Thymus (tissue), 11 donors: ENCODE measurements around the gene ARHGAP9. TPM values are rescaled to one million over a fixed set of nuclear protein-coding genes. Genes with fewer than 3 reads are reported as not detected.
"Not testable (repeated sequence)": the region's sequence is repeated elsewhere in the genome, so short reads cannot be mapped to it uniquely, and the experiment has no call there.

Experiments used
- DNase-seq, 9 donors: peaks; one replicate each; pipeline ENCODE4 v3.0.0-alpha.2; 2013; ENCODE audit warnings: low spot score in 9 of 9, low read depth in 6 of 9, missing footprints in 1 of 9
- H3K27ac ChIP-seq, 2 donors: one replicate each; pipeline ENCODE4 v1.5.1; 2013; ENCODE audit warnings: control low read depth in 1 of 2, low read depth in 1 of 2, low read length in 1 of 2, mild to moderate bottlenecking in 1 of 2, moderate library complexity in 1 of 2
- H3K27me3 ChIP-seq, 2 donors: one replicate each; pipeline ENCODE4 v1.5.1; 2013; ENCODE audit warnings: low read length in 1 of 2; ENCODE audit not compliant: control insufficient read depth in 2 of 2, insufficient read depth in 1 of 2
- H3K36me3 ChIP-seq, 2 donors: one replicate each; pipeline ENCODE4 v1.5.1; 2013; ENCODE audit warnings: low read length in 1 of 2, mild to moderate bottlenecking in 1 of 2, moderate library complexity in 1 of 2; ENCODE audit not compliant: control insufficient read depth in 2 of 2, insufficient read depth in 2 of 2
- H3K4me1 ChIP-seq, 2 donors: one replicate each; pipeline ENCODE4 v1.5.1; 2013; ENCODE audit warnings: low read length in 2 of 2; ENCODE audit not compliant: control insufficient read depth in 2 of 2, insufficient read depth in 2 of 2
- H3K4me3 ChIP-seq, 2 donors: one replicate each; pipeline ENCODE4 v1.5.1; 2013; ENCODE audit warnings: low read length in 2 of 2, control low read depth in 1 of 2, mild to moderate bottlenecking in 1 of 2
- H3K9me3 ChIP-seq, 2 donors: one replicate each; pipeline ENCODE4 v1.5.1; 2013; ENCODE audit warnings: low read length in 1 of 2, mild to moderate bottlenecking in 1 of 2; ENCODE audit not compliant: control insufficient read depth in 2 of 2, insufficient read depth in 1 of 2
- WGBS: extraction: QIAGEN DNeasy Blood & Tissue Kit; methylation state at CpG from one replicate; pipeline ENCODE4 v1.1.7; 2013; 5-methylcytosine and 5-hydroxymethylcytosine counted together
- polyA plus RNA-seq: library from polyadenylated mRNA; stranded (reverse); fragments of 200-250 nt; gene quantifications from one replicate; pipeline ENCODE4 v1.2.3, GENCODE V29; 2013
- total RNA-seq: library from RNA; stranded (reverse); fragments of 120-200 nt; gene quantifications from one replicate; pipeline ENCODE4 v1.2.4, GENCODE V29; 2013
- donor health status: healthy.

Gene ARHGAP9
- total and polyA plus RNA-seq, 2 donors, result 71.1 to 165 TPM

GRCh38 chr12:57513677-57514076, 34.0 kb upstream of the ARHGAP9 start:
- peaks cover 76 to 87% of the 10 kb centered on the region in 2 donors for H3K36me3 ChIP-seq
- not testable (repeated sequence) for H3K27me3 ChIP-seq, H3K4me3 ChIP-seq, H3K4me1 ChIP-seq, DNase-seq, H3K9me3 ChIP-seq, H3K27ac ChIP-seq
- WGBS, result 98% methylated on average over 6 of the region's 6 CpGs

- no peaks in the 10 kb centered on the region for H3K27me3 ChIP-seq
- peaks cover 75 to 85% of the 10 kb centered on the region in 2 donors for H3K36me3 ChIP-seq
- 96% methylated on average over 5 of the region's 5 CpGs for WGBS
- H3K4me3 ChIP-seq, result no peak overlapping the region
- H3K27ac ChIP-seq, result no peak overlapping the region
- H3K4me1 ChIP-seq, result peaks cover 0 to 3% of the 10 kb centered on the region in 2 donors
- H3K9me3 ChIP-seq, result peaks cover 0 to 3% of the 10 kb centered on the region in 2 donors
- DNase-seq, result no peak
Observed at GRCh38 chr12:57513266-57513665, 33.6 kb upstream of the ARHGAP9 start.

- Histone ChIP-seq H3K27me3 (no peaks in the 10 kb centered on the region), H3K4me1 (no peaks in the 10 kb centered on the region), H3K27ac (no peak overlapping the region), H3K4me3 (no peak overlapping the region), H3K36me3 (peaks cover 73 to 79% of the 10 kb centered on the region in 2 donors), H3K9me3 (peaks cover 0 to 3% of the 10 kb centered on the region in 2 donors)
- DNase-seq, result no peak
- 98% methylated on average over 6 of the region's 6 CpGs for WGBS
Observed at GRCh38 chr12:57512665-57513064, 33.0 kb upstream of the ARHGAP9 start.

- Histone ChIP-seq H3K27me3 (no peaks in the 10 kb centered on the region), H3K9me3 (peaks cover 0 to 2% of the 10 kb centered on the region in 2 donors), H3K4me1 (no peaks in the 10 kb centered on the region), H3K36me3 (peaks cover 65 to 70% of the 10 kb centered on the region in 2 donors), H3K4me3 (no peak overlapping the region), H3K27ac (no peak overlapping the region)
- 97% methylated on average over 7 of the region's 7 CpGs for WGBS
- no peak for DNase-seq
Observed at GRCh38 chr12:57511588-57512325, 32.1 kb upstream of the ARHGAP9 start.

- H3K9me3 ChIP-seq, result no peaks in the 10 kb centered on the region
- no peak for DNase-seq
- no peak overlapping the region for H3K27ac ChIP-seq
- WGBS, result 99% methylated on average over 4 of the region's 4 CpGs
- no peak overlapping the region for H3K4me3 ChIP-seq
- no peaks in the 10 kb centered on the region for H3K27me3 ChIP-seq
- peaks cover 64 to 69% of the 10 kb centered on the region in 2 donors for H3K36me3 ChIP-seq
- H3K4me1 ChIP-seq, result no peaks in the 10 kb centered on the region
Observed at GRCh38 chr12:57511161-57511560, 31.5 kb upstream of the ARHGAP9 start.

GRCh38 chr12:57507796-57508195, 28.1 kb upstream of the ARHGAP9 start:
- peaks cover 64 to 70% of the 10 kb centered on the region in 2 donors for H3K36me3 ChIP-seq
- not testable (repeated sequence) for H3K4me1 ChIP-seq, H3K27me3 ChIP-seq, H3K9me3 ChIP-seq, H3K27ac ChIP-seq, H3K4me3 ChIP-seq, DNase-seq
- WGBS, result over 99% methylated on average over 25 of the region's 28 CpGs

- not testable (repeated sequence) for H3K4me3 ChIP-seq, H3K4me1 ChIP-seq, DNase-seq, H3K27ac ChIP-seq, H3K9me3 ChIP-seq, H3K27me3 ChIP-seq
- 93% methylated on average over 4 of the region's 4 CpGs for WGBS
- peaks cover 56 to 69% of the 10 kb centered on the region in 2 donors for H3K36me3 ChIP-seq
Observed at GRCh38 chr12:57506541-57506940, 26.9 kb upstream of the ARHGAP9 start.

- 98% methylated on average over 22 of the region's 22 CpGs for WGBS
- H3K36me3 ChIP-seq, result peaks cover 65 to 80% of the 10 kb centered on the region in 2 donors
- H3K4me1 ChIP-seq, H3K27me3 ChIP-seq, H3K4me3 ChIP-seq, H3K9me3 ChIP-seq, H3K27ac ChIP-seq, DNase-seq: not testable (repeated sequence)
Observed at GRCh38 chr12:57502311-57502969, 22.8 kb upstream of the ARHGAP9 start.

GRCh38 chr12:57500213-57500612, 20.5 kb upstream of the ARHGAP9 start:
- WGBS, result 98% methylated on average over 11 of the region's 11 CpGs
- Histone ChIP-seq H3K27me3 (no peaks in the 10 kb centered on the region), H3K9me3 (no peaks in the 10 kb centered on the region), H3K36me3 (peaks cover 59 to 80% of the 10 kb centered on the region in 2 donors), H3K4me1 (no peaks in the 10 kb centered on the region), H3K4me3 (no peak overlapping the region), H3K27ac (no peak overlapping the region)
- no peak for DNase-seq
